Activated T-cell treated with anti-CD3 and anti-CD28 coated beads, Interleukin-2, amount 50 U/mL, for 1 hour (primary cell): ENCODE measurements around the gene CDKN1B.

Experiments used
- DNase-seq: peaks from one replicate; pipeline ENCODE4 v3.0.0-alpha.2; 2020

Gene CDKN1B

GRCh38 chr12:12704593-12705230 is 12.5 kb upstream of the CDKN1B start:
- no peak for DNase-seq

- peak; percentile 71 for DNase-seq
These were observed 11.2 kb upstream of the CDKN1B start for GRCh38 chr12:12705838-12706520.

GRCh38 chr12:12713932-12714275 is 3.3 kb upstream of the CDKN1B start:
- DNase-seq: no peak

- DNase-seq: peak; percentile 62
These were observed 2.7 kb upstream of the CDKN1B start for GRCh38 chr12:12714276-12715021.

GRCh38 chr12:12715128-12715458 is 2.1 kb upstream of the CDKN1B start:
- DNase-seq: no peak

GRCh38 chr12:12715459-12716150 is 1.6 kb upstream of the CDKN1B start:
- DNase-seq: no peak

- peak; percentile 37 for DNase-seq
These were observed 896 bp upstream of the CDKN1B start for GRCh38 chr12:12716151-12716792.

GRCh38 chr12:12717586-12718380 is 615 bp downstream of the CDKN1B start:
- peak; percentile 56 for DNase-seq

GRCh38 chr12:12718381-12718759 is 1.2 kb downstream of the CDKN1B start:
- no peak for DNase-seq

- no peak for DNase-seq
These were observed 1.7 kb downstream of the CDKN1B start for GRCh38 chr12:12718853-12719252.

- no peak for DNase-seq
These were observed 2.3 kb downstream of the CDKN1B start for GRCh38 chr12:12719496-12719895.

- no peak for DNase-seq
These were observed 2.9 kb downstream of the CDKN1B start for GRCh38 chr12:12720052-12720451.

GRCh38 chr12:12720672-12721161 is 3.5 kb downstream of the CDKN1B start:
- peak; percentile 43 for DNase-seq

GRCh38 chr12:12721176-12721751 is 4.1 kb downstream of the CDKN1B start:
- no peak for DNase-seq

- DNase-seq: no peak
These were observed 4.8 kb downstream of the CDKN1B start for GRCh38 chr12:12721814-12722434.

GRCh38 chr12:12722435-12723148 is 5.4 kb downstream of the CDKN1B start:
- no peak for DNase-seq

GRCh38 chr12:12723149-12723680 is 6.0 kb downstream of the CDKN1B start:
- no peak for DNase-seq

GRCh38 chr12:12723681-12724420 is 6.7 kb downstream of the CDKN1B start:
- peak; percentile 70 for DNase-seq

- DNase-seq: no peak
These were observed 7.4 kb downstream of the CDKN1B start for GRCh38 chr12:12724421-12725085.
